Calu3 (cell line): ENCODE data around the gene PIK3R1. TPM values are rescaled to one million over a fixed set of nuclear protein-coding genes. Genes with fewer than 3 reads are reported as not detected.

Source experiments
- BruUV-seq: library from RNA; stranded (reverse); fragments of 400-500 nt; replicated peaks from 2 replicates; lab custom pipeline; 2021; lab: Mats Ljungman, UMichigan
- CTCF ChIA-PET: fragments of 300-600 bp; sonication (Branson Sonifier 250); formaldehyde crosslinking; loops from one replicate; lab custom pipeline; 2022; ENCODE audit warnings: antibody characterized with exemption; lab: Charles Lee
- DNase-seq: peaks from one replicate; pipeline ENCODE4 v3.0.0; 2022
- H3K27ac Mint-ChIP-seq: one replicate; pipeline ENCODE4 v1.8.0; 2022; ENCODE audit warnings: mixed read lengths; ENCODE audit not compliant: unreplicated experiment
- H3K27me3 Mint-ChIP-seq: one replicate; pipeline ENCODE4 v1.8.0; 2022; ENCODE audit warnings: mixed read lengths; ENCODE audit not compliant: unreplicated experiment
- H3K36me3 Mint-ChIP-seq: one replicate; pipeline ENCODE4 v1.8.0; 2022; ENCODE audit warnings: mild to moderate bottlenecking, moderate library complexity, mixed read lengths; ENCODE audit not compliant: insufficient read depth, unreplicated experiment
- H3K4me1 Mint-ChIP-seq: one replicate; pipeline ENCODE4 v1.8.0; 2022; ENCODE audit warnings: mild to moderate bottlenecking, low read depth, mixed read lengths; ENCODE audit not compliant: unreplicated experiment
- H3K4me3 Mint-ChIP-seq: one replicate; pipeline ENCODE4 v1.8.0; 2022; ENCODE audit warnings: mild to moderate bottlenecking, low read depth, moderate library complexity, mixed read lengths; ENCODE audit not compliant: unreplicated experiment
- H3K9me3 Mint-ChIP-seq: one replicate; pipeline ENCODE4 v1.8.0; 2022; ENCODE audit warnings: low read depth, mixed read lengths; ENCODE audit not compliant: unreplicated experiment
- intact Hi-C: fragments of 100-400 bp; cut with micrococcal nuclease; formaldehyde crosslinking; loops from one replicate; pipeline ENCODE4 v1.10.0; 2022; ENCODE audit not compliant: unreplicated experiment
- total RNA-seq: library from RNA; stranded (reverse); gene quantifications from 2 replicates; pipeline ENCODE4 v1.2.3, GENCODE V29; 2022
- TF ChIP-seq, protein P1 (sequence below): fragments of 200-600 bp; IDR thresholded peaks from one replicate; pipeline ENCODE4 v1.8.0; 2022; ENCODE audit warnings: antibody characterized with exemption; ENCODE audit not compliant: unreplicated experiment

The PIK3R1 gene
- total RNA-seq, 1 experiment from 2014 or later: 74.8 TPM

DNA sequence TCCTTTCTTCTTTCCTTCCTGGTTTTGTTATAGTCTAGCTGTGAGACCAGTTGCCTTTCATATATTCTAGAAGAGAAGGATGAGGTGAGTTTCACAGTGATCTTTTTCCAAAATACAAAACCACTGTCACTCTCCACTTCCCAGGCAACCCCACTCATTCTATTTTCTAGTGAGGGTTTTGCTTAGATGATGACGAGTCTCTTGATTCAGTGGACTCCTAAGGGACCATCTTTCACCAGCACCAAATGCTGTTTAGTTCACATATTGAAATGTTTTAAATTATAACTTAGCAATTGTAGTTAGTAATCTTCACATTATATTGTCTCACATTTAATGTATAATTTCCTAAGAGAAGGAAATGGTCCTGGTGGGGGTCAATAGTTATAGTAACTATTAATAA is 25.2 kb downstream of the PIK3R1 start:
- Mint-ChIP-seq H3K27ac (no peak overlapping the region), H3K9me3 (no peaks in the 10 kb centered on the region), H3K27me3 (no peaks in the 10 kb centered on the region), H3K36me3 (peaks cover 6% of the 10 kb centered on the region), H3K4me3 (no peak overlapping the region), H3K4me1 (peaks cover 27% of the 10 kb centered on the region)
- BruUV-seq: no TSS peak
- DNase-seq: no peak
- TF ChIP-seq, protein P1, sequence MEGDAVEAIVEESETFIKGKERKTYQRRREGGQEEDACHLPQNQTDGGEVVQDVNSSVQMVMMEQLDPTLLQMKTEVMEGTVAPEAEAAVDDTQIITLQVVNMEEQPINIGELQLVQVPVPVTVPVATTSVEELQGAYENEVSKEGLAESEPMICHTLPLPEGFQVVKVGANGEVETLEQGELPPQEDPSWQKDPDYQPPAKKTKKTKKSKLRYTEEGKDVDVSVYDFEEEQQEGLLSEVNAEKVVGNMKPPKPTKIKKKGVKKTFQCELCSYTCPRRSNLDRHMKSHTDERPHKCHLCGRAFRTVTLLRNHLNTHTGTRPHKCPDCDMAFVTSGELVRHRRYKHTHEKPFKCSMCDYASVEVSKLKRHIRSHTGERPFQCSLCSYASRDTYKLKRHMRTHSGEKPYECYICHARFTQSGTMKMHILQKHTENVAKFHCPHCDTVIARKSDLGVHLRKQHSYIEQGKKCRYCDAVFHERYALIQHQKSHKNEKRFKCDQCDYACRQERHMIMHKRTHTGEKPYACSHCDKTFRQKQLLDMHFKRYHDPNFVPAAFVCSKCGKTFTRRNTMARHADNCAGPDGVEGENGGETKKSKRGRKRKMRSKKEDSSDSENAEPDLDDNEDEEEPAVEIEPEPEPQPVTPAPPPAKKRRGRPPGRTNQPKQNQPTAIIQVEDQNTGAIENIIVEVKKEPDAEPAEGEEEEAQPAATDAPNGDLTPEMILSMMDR: no peak
- intact Hi-C loops: no loop called here
- CTCF ChIA-PET: no interaction called here

DNA sequence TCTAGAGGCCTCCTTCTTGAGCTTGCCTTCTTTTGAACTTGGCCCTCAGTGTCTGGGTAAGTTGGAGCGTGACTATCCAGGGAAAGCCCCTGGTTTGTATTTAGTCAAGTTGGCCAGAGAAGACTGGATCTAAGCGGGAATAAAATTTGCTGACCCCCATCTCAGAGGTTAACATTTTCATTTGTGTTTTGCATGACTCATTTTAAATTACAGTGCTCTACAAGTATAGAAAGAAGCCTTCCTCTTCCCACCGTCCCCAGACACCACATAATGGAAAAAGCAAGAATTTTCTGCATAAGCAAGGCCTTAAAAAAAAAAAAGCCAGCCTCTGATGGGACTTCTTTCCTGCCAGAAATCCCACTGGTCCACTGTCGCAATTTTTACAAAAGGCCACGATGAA is 27.2 kb downstream of the PIK3R1 start:
- Mint-ChIP-seq H3K27me3 (no peaks in the 10 kb centered on the region), H3K36me3 (peaks cover 6% of the 10 kb centered on the region), H3K4me1 (peaks cover 27% of the 10 kb centered on the region), H3K9me3 (no peaks in the 10 kb centered on the region), H3K4me3 (no peak overlapping the region), H3K27ac (no peak overlapping the region)
- CTCF ChIA-PET: no interaction called here
- no TSS peak for BruUV-seq
- no peak for DNase-seq
- intact Hi-C loops: no loop called here
- TF ChIP-seq, protein P1: no peak

DNA sequence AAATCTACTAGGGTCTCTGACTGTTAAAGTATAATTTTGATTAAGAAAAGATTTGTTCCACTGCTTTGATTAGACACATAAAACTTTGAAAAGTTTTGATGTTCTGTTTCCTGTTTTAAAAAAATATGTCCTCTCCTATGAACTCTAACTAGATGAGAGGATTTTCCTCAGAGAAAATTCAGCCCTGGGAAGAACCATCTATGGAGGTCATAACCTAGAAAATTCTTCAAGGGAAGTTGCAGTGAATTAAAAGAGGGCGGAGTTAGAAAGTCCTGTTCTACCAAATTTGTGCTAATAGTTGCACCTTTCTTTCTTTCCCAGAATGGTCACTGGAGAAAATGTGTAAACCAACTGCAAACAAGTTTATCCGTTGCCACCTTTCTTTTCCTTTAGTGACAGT is 27.7 kb downstream of the PIK3R1 start:
- CTCF ChIA-PET: no interaction called here
- Mint-ChIP-seq H3K4me3 (no peak overlapping the region), H3K4me1 (peaks cover 26% of the 10 kb centered on the region), H3K36me3 (peaks cover 6% of the 10 kb centered on the region), H3K27ac (no peak overlapping the region), H3K27me3 (no peaks in the 10 kb centered on the region), H3K9me3 (no peaks in the 10 kb centered on the region)
- TF ChIP-seq, protein P1: no peak
- no peak for DNase-seq
- intact Hi-C loops: no loop called here
- no TSS peak for BruUV-seq

DNA sequence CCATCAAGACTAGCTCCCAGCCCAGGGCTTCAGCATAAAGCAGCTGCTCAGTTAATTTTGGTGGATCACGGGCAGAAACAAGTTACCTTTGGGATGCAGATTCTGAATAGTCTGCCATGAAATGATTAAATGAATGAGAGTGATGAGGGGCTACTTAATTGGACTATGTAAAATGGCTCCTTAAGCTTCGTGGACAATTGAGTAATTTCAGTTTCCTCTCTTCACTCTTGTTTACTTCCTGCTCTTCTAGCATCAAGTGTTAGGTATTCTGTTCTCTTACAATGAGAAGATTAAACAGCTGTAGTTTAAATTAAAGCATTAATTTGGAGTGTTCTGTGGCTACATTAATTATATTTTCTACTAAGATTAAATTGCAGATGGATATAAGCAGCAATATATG is 28.1 kb downstream of the PIK3R1 start:
- CTCF ChIA-PET: no interaction called here
- peaks cover 26% of the 10 kb centered on the region for H3K4me1 Mint-ChIP-seq

More for the DNA sequence above, 28.1 kb downstream of the PIK3R1 start:
- Mint-ChIP-seq H3K9me3 (no peaks in the 10 kb centered on the region), H3K27ac (no peak overlapping the region), H3K36me3 (peaks cover 6% of the 10 kb centered on the region), H3K4me3 (no peak overlapping the region), H3K27me3 (no peaks in the 10 kb centered on the region)
- DNase-seq: no peak
- BruUV-seq: no TSS peak
- TF ChIP-seq, protein P1: no peak
- intact Hi-C loops: no loop called here
